Limb (tissue), 2 donors: ENCODE results near the gene SUGCT.

Experiments used
- DNase-seq, 2 donors: peaks; one replicate each; pipeline ENCODE4 v3.0.0-alpha.2; 2016; ENCODE audit errors: extremely low spot score in 2 of 2

SUGCT gene

DNA sequence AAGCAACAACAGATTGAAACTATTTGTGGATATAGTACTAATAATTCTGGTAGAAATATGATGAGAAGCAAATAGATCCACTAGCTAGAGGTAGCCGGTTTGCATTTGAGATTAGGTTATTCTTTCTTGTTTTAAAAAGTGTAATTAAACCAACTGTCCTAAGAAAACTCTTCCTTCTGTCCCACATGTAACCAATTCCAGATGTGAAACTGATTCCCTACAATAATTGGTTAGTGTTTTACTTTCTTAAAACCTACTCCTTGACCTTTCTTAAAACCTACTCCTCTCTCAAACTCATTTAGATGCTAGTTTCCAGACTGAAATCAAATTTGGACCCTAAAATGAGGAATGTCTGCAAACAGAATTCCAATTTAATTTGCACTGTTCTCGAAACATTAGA is 521.5 kb downstream of the SUGCT start:
- peak in 1 of 2 donors; percentile 36 for DNase-seq

GRCh38 chr7:40658729-40659128 is 523.9 kb downstream of the SUGCT start:
- no peak for DNase-seq

DNA sequence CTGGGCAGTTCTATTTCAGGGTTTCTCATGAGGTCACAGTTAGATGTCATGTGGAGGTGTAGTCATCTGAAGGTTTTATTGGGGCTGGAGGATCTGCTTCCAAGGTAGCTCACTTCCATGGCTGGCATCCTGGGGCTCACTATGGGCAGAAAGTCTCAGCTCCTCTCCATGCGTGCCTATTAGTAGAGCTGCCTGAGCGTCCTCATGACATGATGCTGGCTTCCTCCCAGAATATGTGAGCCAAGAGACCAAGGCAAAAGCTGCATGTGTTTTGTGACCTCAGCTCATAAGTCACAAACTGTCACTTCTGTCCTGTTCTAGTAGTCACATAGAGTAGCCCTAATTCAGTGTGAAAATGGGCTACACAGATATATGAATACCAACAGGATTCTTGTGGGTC is 524.4 kb downstream of the SUGCT start:
- DNase-seq = no peak

GRCh38 chr7:40673285-40673684 is 538.5 kb downstream of the SUGCT start:
- no peak for DNase-seq

GRCh38 chr7:40674316-40674715 is 539.5 kb downstream of the SUGCT start:
- no peak for DNase-seq

DNA sequence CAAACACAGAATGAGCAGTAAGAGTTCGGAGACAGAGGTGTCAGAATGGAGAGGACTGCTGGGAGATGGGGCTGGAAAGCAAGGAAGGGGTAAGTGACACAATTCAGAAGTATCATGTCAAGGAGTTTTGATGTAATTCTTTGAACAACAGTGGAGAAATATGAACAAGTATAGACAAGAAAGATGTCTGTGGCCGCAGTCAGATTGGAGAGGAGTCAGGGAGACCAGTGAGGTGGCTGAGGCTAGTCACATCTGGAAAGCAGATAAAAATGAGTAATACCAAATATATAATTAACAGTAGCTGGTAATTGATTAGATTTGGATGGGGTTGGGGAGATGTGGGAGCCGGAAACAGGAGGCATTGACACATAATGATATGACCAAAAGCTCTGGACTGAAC is 540.9 kb downstream of the SUGCT start:
- DNase-seq = no peak

DNA sequence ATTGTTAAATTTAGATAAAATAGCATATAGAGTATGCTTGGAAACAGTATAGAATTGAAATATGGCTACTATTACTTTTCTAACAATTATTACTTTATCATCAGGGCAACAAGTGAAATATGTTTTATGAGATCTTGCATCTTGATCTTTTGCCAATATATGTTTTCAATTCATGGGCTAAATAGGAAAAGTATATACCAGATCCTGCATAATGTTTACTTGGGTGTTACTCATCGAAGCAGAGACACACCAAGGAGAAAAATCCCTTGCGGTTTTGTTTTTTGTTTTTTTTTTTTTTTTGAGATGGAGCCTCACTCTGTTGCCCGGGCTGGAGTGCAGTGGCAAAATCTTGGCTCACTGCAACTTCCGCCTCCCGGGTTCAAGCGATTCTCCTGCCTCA is 541.4 kb downstream of the SUGCT start:
- DNase-seq = no peak

GRCh38 chr7:40680657-40681056 is 545.9 kb downstream of the SUGCT start:
- DNase-seq = no peak

GRCh38 chr7:40682696-40683095 is 547.9 kb downstream of the SUGCT start:
- DNase-seq = no peak

DNA sequence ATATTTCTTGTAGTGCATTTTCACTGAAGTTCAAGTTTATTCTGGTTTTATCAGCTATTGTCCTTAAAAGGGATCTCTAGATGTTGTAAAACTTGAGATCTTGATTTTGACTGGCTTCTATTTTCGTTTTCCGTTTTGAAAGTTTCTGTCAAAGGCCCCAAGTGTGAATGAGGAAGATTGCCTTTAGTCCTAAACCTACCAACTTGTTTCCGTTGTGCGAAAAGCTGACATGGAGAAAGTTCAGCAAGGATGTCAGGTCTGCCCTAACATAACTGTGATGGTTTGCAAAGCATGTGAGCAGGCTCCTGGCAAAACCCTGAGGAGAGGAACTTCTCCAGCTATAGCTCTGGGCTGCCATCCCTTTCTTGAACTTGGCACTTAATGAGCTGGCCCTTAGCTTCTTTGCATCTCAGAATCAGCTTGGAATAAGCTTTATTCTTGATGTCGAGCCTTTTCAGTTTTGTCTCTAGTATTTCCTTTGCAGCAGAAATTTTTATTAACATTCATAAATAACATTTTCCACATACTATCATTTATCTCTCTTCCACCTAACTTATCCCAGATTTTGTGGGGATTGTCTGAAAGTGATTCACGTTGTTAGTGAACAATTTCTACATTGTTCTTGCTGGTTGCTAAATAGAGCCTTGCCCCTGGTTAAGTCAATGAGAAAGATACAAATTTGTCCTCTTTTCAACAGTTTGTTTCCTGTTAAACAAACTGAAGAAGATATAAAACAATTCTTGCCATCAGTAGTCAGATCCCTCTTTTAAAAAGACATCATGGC is 559.4 kb downstream of the SUGCT start:
- no peak for DNase-seq

DNA sequence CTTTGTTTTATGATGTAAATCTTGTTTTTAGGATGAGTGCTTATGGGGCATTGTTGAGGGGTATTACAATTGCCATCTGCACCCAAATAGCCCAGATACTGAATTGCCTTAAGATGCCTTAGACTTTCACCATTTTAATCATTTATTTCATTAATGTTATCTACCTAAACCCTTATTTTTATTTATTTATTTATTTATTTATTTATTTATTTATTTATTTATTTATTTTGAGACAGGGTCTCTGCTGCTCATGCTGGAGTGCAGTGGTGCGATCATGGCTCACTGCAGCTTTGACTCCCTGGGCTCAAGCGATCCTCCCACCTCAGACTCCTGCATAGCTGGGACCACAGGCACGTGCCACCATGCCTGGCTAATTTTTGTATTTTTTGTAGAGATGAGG is 560.2 kb downstream of the SUGCT start:
- DNase-seq = no peak

- no peak for DNase-seq
These were observed 562.8 kb downstream of the SUGCT start for GRCh38 chr7:40697653-40698052.

GRCh38 chr7:40698214-40698920 is 563.6 kb downstream of the SUGCT start:
- DNase-seq = no peak

GRCh38 chr7:40698921-40699260 is 564.1 kb downstream of the SUGCT start:
- DNase-seq = no peak

GRCh38 chr7:40700653-40701421 is 566.0 kb downstream of the SUGCT start:
- no peak for DNase-seq

- DNase-seq = no peak
These were observed 567.2 kb downstream of the SUGCT start for GRCh38 chr7:40701836-40702551.

DNA sequence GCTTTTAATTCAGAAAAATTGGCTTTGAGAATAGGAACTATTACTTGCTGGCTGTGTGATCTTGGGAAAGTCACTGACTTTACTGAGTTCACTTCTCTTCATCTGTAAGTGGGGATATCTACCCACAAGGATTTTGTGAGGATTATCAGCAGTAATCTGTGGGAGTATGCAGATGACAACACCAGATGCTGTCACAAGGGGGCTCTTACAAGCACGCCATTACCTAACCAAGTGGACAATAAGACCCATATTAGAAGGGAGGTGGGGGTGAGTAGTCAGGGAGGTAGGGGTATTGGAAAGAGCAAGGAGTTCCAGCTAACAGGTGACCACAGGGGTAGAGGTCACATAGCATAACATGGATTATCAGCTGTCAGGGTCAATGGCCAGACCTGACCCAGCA is 569.4 kb downstream of the SUGCT start:
- DNase-seq = no peak

DNA sequence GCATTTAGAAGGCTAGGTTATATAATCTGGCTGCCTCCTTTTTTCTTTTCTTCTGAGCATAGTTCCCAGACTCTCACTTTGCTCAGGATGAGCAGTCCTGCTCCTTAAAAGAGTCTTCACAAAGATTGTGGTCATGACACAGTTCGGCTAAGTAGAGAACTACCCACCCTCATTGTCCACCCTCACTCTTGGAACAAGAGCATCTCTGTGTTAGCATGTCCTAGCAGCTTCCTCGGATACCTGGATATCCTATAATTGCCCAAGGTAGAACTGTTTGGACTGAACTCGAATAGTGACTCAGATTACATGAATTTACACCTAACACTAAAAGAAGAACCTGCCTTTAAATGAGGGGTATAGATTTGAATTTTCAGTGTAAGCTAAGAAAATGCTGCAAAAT is 572.0 kb downstream of the SUGCT start:
- no peak for DNase-seq

DNA sequence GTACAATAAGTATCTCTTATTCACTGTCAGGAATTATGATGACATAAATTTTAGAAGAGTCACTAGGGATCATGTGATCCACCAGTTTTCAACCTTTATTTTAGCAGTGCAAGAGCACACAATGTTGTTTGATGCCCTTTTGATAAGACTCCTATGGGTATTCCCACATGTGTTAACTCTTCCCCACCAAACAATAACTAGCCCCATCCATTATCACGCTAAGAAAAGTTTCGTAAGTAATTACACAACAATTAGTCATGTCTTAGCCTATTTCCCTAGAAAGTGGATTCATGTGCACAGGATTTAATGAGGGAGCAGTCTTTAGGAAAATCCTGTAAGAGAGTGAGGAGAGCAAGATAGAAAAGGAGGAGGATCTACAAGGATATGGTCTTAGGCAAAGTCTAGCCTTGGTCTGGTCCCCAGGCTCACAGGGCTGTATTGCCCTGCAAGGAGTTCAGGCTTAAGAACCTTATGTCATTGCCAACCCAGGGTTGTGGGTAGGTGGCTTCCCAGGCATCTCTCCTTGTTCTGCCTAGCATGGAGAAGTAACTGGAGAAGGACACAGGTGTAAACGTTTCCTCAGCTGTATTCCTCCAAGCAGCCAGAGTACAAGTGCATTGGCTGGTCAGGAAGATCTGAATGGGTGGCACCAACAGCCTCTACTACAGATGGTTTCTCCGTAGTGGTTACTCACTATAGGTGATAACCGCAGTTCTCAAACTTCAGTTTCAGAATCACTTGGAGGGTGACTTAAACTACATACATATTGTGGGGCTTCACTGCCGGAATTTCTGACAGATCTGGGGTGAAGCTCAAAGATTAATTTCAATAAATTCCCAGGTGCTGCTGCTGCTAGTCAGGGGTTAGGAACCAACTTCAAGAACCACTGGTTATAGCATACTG is 574.5 kb downstream of the SUGCT start:
- DNase-seq = no peak

- DNase-seq = no peak
These were observed 576.9 kb downstream of the SUGCT start for GRCh38 chr7:40711706-40712105.
